Motor neuron (in vitro differentiated cells): ENCODE results near the gene LGALS7B. TPM values are rescaled to one million over a fixed set of nuclear protein-coding genes. Genes with fewer than 3 reads are reported as not detected.
A peak's percentile ranks its signal among the peaks of the same experiment; 100 is the strongest.
"Not testable (repeated sequence)": the region's sequence is repeated elsewhere in the genome, so short reads cannot be mapped to it uniquely, and the experiment has no call there.

Experiments
- ATAC-seq, 8 experiments: fragments of 200-7000 bp; cut with Tn5 transposase; replicated peaks in 6 of 8; 2 replicates each; pipeline ENCODE4 v1.8.0; 2021; ENCODE audit warnings: mild to moderate bottlenecking in 8 of 8, moderate library complexity in 8 of 8
- H3K27ac ChIP-seq, 2 donors: fragments of 250-450 bp; sonication (Bioruptor Pico); 2 replicates each; pipeline ENCODE4 v1.9.0; 2021; ENCODE audit warnings: antibody characterized with exemption in 2 of 2, mild to moderate bottlenecking in 2 of 2, moderate library complexity in 1 of 2
- H3K4me1 ChIP-seq, 2 donors: fragments of 250-450 bp; sonication (Bioruptor Pico); replicated peaks in 1 of 2; 2 replicates each; pipeline ENCODE4 v1.6.1; 2021; ENCODE audit warnings: antibody characterized with exemption in 2 of 2, mild to moderate bottlenecking in 2 of 2, moderate library complexity in 1 of 2
- H3K4me3 ChIP-seq, 5 donors: fragments of 250-450 bp; sonication (Bioruptor Pico); 2 replicates each; pipeline ENCODE4 v1.9.0; 2021; ENCODE audit warnings: antibody characterized with exemption in 5 of 5, mild to moderate bottlenecking in 5 of 5, moderate library complexity in 4 of 5
- WGBS, 10 experiments: fragments of 450-650 bp; shearing (Covaris generic); methylation state at CpG; one replicate each; pipeline ENCODE4 v1.0.0; 2022; 5-methylcytosine and 5-hydroxymethylcytosine counted together
- in situ Hi-C, 9 experiments: fragments of 400-800 bp; cut with MboI; loops; one replicate each; pipeline ENCODE4 v1.15.0; 2021; ENCODE audit warnings: low sequenced_read_pairs in 9 of 9, low pct_unique_long_range_greater_than_20kb in 2 of 9; ENCODE audit not compliant: unreplicated experiment in 9 of 9
- total RNA-seq, 8 experiments: library from RNA; unstranded; fragments of 300-600 nt; gene quantifications; 2 replicates each; pipeline versions ENCODE4 v1.2.3 to v1.2.4, GENCODE V29; 2022

The LGALS7B gene
- total RNA-seq, 8 experiments from 2014 or later: 1.0 to 5.0 TPM; not detected in 6

DNA sequence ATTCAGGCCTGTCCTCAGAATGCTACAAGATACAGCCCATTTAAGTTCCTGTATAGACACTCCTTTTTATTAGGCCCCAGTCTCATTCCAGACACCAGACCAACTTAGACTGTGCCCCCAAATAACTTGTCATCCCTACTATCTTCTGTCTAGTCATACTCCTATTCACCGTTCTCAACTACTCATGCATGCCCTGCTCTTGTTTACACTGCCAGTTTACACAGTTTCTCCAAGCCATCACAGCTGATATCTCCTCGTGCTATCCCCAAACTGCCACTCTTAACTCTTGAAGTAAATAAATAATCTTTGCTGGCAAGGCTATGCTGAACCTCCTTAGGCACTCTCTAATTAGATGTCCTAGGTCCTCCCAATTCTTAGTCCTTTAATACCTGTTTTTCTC lies 34.8 kb upstream of the LGALS7B start:
- in situ Hi-C loops, ATAC-seq, H3K27ac ChIP-seq: not testable (repeated sequence)

DNA sequence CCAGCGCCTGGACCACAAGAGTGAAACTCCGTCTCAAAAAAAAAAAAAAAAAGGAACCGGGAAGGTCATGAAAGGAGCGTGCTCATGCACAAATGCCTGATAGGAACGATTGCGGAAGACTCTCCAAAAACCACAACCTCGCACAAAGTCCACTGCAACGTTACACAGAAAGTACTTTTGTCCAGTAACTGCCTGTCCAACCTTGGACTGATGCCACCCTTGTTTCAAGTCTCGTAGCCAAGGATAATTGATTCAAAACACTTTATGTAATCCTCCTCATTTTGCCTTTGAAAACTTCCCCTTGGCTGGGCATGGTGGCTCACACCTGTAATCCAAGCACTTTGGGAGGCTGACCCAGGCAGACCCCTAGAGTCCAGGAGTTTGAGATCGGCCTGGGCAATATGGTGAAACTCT lies 29.4 kb upstream of the LGALS7B start:
- no peak overlapping the region for H3K27ac ChIP-seq
- ATAC-seq: no peak
- H3K4me3 ChIP-seq: no peak overlapping the region
- in situ Hi-C loops: no loop called here
- WGBS, 10 experiments: 27 to 87% (median 82%) methylated on average over 2 to 9 of the region's 10 CpGs; no CpG with 5 or more reads in 2 of the 10 experiments
- no peaks in the 10 kb centered on the region for H3K4me1 ChIP-seq

More for the DNA sequence above, 34.8 kb upstream of the LGALS7B start:
- no CpG with 5 or more reads among the region's 2 CpGs for WGBS, 10 experiments
- not testable (repeated sequence) for H3K4me1 ChIP-seq, H3K4me3 ChIP-seq

DNA sequence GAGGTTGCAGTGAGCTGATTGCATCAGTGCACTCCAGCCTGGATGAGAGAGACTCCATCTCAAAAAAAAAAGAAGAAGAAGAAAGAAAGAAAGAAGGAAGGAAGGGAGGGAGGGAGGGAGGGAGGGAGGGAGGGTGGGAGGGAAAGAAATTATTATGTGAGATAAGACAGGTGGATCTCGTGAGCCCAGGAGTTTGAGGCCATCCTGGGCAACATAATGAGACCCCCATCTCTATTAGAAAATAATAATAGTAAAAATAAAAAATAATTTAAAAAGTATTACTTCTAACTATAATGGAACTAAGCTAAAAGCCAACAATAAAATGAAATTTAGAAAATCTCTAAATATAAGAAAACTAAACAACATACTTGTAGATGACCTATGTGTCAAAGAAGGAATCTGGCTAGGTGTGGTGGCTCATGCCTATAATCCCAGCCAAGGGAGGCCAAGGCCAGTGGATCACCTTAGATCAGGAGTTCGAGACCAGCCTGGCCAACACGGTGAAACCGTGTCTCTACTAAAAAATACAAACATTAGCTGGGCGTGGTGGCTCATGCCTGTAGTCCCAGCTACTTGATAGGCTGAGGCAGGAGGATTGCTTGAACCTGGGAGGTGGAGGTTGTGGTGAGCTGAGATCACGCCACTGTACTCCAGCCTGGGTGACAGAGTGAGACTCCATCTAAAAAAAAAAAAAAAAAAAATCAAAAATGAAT lies 28.0 kb upstream of the LGALS7B start:
- WGBS, 10 experiments: 49 to 100% (median 77%) methylated on average over 1 to 6 of the region's 6 CpGs
- H3K4me3 ChIP-seq, in situ Hi-C loops, H3K4me1 ChIP-seq, H3K27ac ChIP-seq, ATAC-seq: not testable (repeated sequence)

DNA sequence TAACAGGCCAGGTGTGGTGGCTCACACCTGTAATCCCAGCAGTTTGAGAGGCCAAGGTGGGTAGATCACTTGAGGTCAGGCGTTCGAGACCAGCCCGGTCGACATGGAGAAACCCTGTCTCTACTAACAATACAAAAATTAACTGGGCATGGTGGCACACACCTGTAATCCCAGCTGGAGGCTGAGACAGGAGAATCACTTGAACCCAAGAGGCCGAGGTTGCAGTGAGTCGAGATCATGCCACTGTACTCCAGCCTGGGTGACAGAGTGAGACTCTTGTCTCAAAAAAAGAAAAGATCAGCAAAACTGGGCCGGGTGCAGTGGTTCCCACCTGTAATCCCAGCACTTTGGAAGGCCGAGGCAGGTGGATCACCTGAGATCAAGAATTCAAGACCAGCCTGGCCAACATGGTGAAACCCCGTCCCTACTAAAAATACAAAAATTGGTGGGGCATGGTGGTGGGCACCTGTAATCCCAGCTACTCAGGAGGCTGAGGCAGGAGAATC lies 27.1 kb upstream of the LGALS7B start:
- ATAC-seq, H3K4me1 ChIP-seq, H3K4me3 ChIP-seq, H3K27ac ChIP-seq, in situ Hi-C loops: not testable (repeated sequence)
- 0 to 100% (median 75%) methylated on average over 1 to 7 of the region's 9 CpGs; no CpG with 5 or more reads in 1 of the 10 experiments for WGBS, 10 experiments

DNA sequence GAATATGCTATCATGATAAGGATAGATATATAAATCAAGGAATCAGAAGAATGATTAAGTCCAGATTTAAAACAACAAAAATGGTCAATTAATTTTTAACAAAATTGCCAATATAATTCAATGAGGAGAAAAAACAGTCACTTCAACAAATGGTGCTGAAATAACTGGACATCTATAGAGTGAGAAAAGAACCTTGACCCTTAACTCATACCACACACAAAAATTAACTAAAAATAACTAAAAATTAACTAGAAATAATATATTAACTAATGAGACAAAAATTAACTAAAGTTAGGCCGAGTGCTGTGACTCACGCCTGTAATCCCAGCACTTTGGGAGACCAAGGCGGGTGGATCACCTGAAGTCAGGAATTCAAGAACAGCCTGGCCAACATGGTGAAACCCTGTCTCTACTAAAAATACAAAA lies 25.2 kb upstream of the LGALS7B start:
- in situ Hi-C loops: no loop called here
- Histone ChIP-seq H3K27ac (no peak overlapping the region), H3K4me3 (no peak overlapping the region), H3K4me1 (no peaks in the 10 kb centered on the region)
- 69 to 100% (median 94%) methylated on average over 2 to 3 of the region's 3 CpGs; no CpG with 5 or more reads in 3 of the 10 experiments for WGBS, 10 experiments
- no peak for ATAC-seq

DNA sequence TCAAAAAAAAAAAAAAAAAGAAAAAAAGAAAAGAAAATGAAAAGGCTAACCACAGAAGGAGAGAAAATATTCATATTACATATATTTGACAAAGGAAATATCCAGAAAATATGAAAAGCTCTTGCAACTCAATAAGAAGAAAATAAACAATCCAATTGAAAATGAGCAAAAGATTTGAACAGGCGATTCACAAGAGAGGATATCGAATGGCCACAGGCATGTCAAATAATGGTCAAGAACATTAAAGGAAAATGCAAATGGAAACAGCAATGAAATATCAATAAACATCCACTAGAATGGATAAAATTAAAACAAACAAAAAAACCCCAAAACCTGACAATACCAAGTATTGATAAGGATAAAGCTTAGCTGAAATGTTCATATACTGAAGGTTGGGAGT lies 23.8 kb upstream of the LGALS7B start:
- no peaks in the 10 kb centered on the region for H3K4me1 ChIP-seq
- in situ Hi-C loops: no loop called here
- WGBS, 10 experiments: 78 to 100% (median 92%) methylated on average over 1 to 2 of the region's 2 CpGs

DNA sequence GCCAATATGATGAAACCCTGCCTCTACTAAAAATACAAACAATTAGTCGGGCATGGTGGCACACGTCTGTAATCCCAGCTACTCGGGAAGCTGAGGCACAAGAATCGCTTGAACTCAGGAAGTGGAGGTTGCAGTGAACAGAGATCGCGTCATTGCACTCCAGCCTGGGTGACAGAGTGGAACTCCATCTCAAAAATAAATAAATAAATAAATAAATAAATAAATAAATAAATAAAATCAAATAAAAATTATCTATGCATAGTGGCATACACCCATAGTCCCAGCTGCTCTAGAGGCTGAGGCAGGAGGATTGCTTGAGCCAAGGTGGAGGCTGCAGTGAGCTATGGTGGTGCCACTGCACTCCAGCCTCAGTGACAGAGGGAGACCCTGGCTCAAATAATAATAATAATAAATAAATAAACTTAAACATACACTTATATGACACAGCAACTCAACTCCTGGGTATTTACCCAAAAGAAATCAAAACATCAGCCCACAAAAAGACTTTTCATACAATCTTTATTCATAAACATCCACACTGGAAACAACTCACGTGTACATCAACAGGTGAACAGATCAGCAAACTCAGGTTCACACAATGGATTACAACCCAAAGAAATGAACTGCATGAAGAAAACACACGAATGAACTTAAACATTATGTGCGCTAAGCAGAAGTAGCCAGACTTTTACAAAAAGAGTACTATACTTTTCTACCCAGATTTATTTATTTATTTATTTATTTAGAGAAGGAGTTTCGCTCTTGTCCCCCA lies 22.5 kb upstream of the LGALS7B start:
- 64 to 100% (median 92%) methylated on average over 1 to 8 of the region's 10 CpGs for WGBS, 10 experiments
- no peak for ATAC-seq

More for the DNA sequence above, 23.8 kb upstream of the LGALS7B start:
- Histone ChIP-seq H3K27ac (no peak overlapping the region), H3K4me3 (no peak overlapping the region)
- no peak for ATAC-seq

DNA sequence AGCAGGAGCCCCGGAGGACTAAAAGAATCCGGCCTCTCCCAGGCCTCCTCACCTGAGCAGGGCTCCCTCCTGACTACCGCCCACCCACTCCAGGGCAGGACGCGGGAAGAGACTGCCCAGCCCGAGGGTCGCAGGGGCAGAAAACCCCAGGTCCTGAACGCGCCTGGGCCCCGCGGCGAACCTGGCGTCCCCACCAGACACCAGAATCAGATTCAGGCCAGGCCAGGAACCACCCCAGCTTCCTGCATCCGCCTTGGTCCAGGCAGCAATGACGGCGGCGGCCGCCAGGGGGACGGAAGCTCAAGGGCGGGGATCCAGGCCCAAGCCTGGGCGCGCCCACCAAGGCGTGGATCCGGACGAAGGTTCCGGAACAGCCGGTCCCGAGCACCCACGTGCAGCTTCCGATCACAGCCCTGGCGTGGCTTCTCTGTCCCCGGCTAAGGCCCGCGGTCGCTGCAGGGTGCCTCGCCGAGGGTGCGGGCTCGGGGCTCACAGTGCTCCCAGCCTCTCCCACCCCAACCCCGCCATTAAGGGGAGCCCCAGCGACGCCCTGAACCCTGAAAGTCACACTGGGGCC lies 19.3 kb upstream of the LGALS7B start:
- Histone ChIP-seq H3K4me1 (no peaks in the 10 kb centered on the region), H3K27ac (no peak overlapping the region), H3K4me3 (no peak overlapping the region)
- peak; percentile 50 to 91 (median 72) for ATAC-seq
- 27 to 100% (median 43%) methylated on average over 1 to 12 of the region's 42 CpGs; no CpG with 5 or more reads in 4 of the 10 experiments for WGBS, 10 experiments
- in situ Hi-C loops: no loop called here

More for the DNA sequence above, 22.5 kb upstream of the LGALS7B start:
- H3K4me1 ChIP-seq: no peaks in the 10 kb centered on the region
- in situ Hi-C loops: no loop called here
- H3K4me3 ChIP-seq: no peak overlapping the region
- no peak overlapping the region for H3K27ac ChIP-seq

DNA sequence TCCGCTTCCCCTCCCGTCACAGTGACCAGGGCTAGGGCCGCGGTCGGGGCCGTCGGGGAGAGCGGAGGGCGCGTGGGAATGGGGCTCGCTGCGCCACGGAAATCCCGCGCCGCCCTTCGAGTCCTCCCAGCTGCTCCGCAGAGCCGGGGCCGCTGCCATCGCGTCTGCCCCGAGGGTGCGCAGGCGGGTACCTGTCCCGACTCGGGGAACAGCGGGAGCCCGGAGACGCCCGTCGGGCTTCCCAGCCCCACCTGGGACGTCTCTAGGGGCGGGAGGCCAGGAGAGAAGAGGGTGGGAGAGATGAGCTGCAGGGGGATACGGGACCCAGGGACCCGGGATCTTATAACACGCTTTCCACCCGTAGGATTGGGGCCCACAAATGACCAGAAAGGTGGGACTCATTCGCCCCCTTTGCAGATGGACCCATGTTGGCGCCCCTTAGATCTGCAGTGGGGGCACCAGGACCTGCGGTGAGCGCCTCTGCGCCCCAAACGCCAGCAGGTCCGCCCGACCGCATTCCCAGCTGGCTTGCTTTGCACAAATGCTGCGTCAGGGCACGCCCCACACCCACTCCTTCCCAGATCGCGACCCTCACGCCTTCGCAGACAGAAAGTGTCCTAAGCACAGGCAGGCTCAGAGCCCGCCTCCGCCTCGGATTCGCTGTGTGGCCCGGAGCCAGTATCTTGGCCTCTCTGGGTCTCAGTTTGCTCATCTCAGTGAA lies 18.6 kb upstream of the LGALS7B start:
- H3K4me3 ChIP-seq, in situ Hi-C loops, H3K4me1 ChIP-seq, H3K27ac ChIP-seq: not testable (repeated sequence)
- ATAC-seq: peak in 6 of 8 experiments; percentile 7 to 28 (median 14)
- no CpG with 5 or more reads among the region's 58 CpGs for WGBS, 10 experiments

DNA sequence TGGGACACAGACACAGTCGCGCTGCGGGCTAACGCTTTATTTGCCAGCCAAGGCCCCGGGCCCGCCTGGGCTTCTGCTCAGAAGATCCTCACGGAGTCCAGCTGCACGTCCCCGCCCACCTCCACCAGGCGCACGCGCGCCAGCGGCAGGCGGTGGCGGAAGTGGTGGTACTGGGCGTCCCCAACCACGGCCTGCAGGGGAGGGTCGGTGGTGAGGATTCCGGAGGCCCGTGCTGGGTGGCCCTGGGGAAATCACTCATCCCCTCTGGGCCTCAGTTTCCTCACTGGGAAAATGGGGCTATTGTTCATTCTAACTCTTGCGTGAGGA lies 18.1 kb upstream of the LGALS7B start:
- WGBS, 10 experiments: no CpG with 5 or more reads among the region's 22 CpGs

DNA sequence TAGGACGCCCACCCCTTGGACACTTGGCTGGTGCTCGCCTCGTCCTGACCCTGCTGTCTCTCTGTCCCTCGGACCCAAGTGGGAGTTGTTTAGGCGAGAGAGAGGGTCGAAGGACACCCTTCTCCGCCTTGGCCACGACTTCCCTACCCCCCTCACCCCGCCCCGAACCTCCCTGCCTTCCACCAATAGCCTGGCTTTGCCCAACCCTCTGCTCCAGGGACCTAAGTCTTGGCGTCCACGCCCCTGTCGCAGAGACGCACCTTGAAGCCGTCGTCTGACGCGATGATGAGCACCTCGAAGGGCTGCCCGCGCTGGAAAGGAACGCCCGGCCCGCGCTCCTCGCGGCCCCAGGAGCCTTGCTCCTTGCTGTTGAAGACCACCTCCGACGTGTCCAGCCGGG lies 17.4 kb upstream of the LGALS7B start:
- H3K27ac ChIP-seq, in situ Hi-C loops, H3K4me1 ChIP-seq, ATAC-seq, H3K4me3 ChIP-seq: not testable (repeated sequence)
- WGBS, 10 experiments: no CpG with 5 or more reads among the region's 30 CpGs

More for the DNA sequence above, 18.1 kb upstream of the LGALS7B start:
- peak; percentile 42 to 86 (median 74) for ATAC-seq
- H3K4me1 ChIP-seq, in situ Hi-C loops, H3K4me3 ChIP-seq, H3K27ac ChIP-seq: not testable (repeated sequence)

DNA sequence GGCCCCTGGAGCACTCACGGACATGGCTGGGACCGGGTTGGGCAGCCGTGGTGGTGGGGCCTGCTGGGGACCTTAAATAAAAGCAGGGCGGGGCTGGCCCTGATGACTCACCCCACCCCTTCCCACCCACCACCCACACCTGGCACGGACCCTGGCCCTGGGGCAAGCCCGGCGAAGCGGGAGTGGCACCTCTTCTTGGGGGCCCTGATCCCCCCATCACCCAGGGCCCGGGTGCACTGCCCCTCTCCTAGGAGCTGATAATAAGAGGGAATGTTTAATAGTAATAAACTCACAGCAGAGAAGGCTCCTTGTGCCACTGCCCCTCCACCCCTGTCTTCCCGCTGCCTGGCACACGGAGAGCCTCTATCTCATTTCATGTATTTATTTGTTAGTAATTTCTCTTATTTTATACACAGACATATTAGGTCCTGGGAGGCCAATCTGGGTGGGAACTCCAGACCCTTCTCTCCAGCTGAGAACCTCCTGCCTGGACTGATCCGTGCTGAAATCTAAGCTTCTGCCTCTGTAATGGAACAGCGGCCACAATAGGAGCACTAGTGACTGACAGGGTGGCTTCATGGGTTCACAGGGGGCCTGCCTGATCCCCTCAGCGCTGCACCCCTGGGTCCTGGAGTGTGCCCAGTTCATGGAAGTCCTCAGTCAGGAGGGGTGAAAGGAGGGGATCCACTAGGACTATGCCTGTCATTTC lies 15.4 kb upstream of the LGALS7B start, which contains the start of gene LGALS7:
TSS of gene LGALS7 (minus strand) at position 49 of the 709 bp plus-strand sequence. CDS start at position 24, 25 bp downstream.
- Histone ChIP-seq H3K27ac (no peak within 1 kb of the TSS), H3K4me3 (no peak within 1 kb of the TSS), H3K4me1 (no peaks in the 10 kb centered on the region)
- no peak for ATAC-seq
- 33 to 90% (median 73%) methylated on average over 1 to 2 of the region's 14 CpGs; no CpG with 5 or more reads in 6 of the 10 experiments for whole genome bisulfite sequencing, 10 experiments
- in situ Hi-C loops: no loop called here
